Uterus (tissue), 4 donors: ENCODE measurements around the gene CCDC40. TPM values are rescaled to one million over a fixed set of nuclear protein-coding genes. Genes with fewer than 3 reads are reported as not detected.

ENCODE experiments used
- DNase-seq, 2 donors: peaks; one replicate each; pipeline ENCODE4 v3.0.0-alpha.2; 2019 to 2020
- H3K27ac ChIP-seq, 2 donors: fragments of 200-600 bp; sonication (generic); 1 replicate in 1 of 2; 2 replicates in 1 of 2; pipeline ENCODE4 v1.5.1; 2016 to 2018
- H3K27me3 ChIP-seq, 2 donors: fragments of 200-600 bp; sonication (generic); one replicate each; pipeline ENCODE4 v1.5.1; 2018 to 2019; ENCODE audit warnings: control low read depth in 1 of 2
- H3K36me3 ChIP-seq, 2 donors: fragments of 200-600 bp; sonication (generic); one replicate each; pipeline ENCODE4 v1.5.1; 2019; ENCODE audit warnings: control low read depth in 1 of 2
- H3K4me1 ChIP-seq, 2 donors: fragments of 200-600 bp; sonication (generic); one replicate each; pipeline ENCODE4 v1.5.1; 2018 to 2019; ENCODE audit warnings: control low read depth in 1 of 2
- H3K4me3 ChIP-seq, 2 donors: fragments of 200-600 bp; sonication (generic); 1 replicate in 1 of 2; 2 replicates in 1 of 2; pipeline ENCODE4 v1.5.1; 2018 to 2019; ENCODE audit warnings: mild to moderate bottlenecking in 1 of 2
- H3K9me3 ChIP-seq, 2 donors: fragments of 200-600 bp; sonication (generic); one replicate each; pipeline ENCODE4 v1.5.1; 2019; ENCODE audit warnings: control low read depth in 1 of 2
- CTCF ChIP-seq, 4 experiments: fragments of 200-600 bp in 2 of 4; fragments of 450-650 bp in 2 of 4; sonication (generic) in 2 of 4; IDR thresholded peaks; one replicate each; pipeline ENCODE4 v1.5.1; 2016 to 2019; ENCODE audit warnings: antibody characterized with exemption in 4 of 4, mild to moderate bottlenecking in 2 of 4, moderate library complexity in 1 of 4
- POLR2A ChIP-seq, 2 donors: fragments of 450-650 bp; IDR thresholded peaks; one replicate each; pipeline ENCODE4 v1.6.1; 2016; ENCODE audit warnings: antibody characterized with exemption in 2 of 2, mild to moderate bottlenecking in 1 of 2, moderate library complexity in 1 of 2
- intact Hi-C: fragments of 100-400 bp; cut with DNase I; formaldehyde crosslinking; loops from one replicate; pipeline ENCODE4 v1.15.1; 2023; ENCODE audit warnings: low total_unique reads
- microRNA counts, 2 donors: library from miRNA; unstranded; fragments of <30 nt; microRNA quantifications; one replicate each; lab custom pipeline; 2016 to 2017
- microRNA-seq: library from miRNA; unstranded; fragments of <30 nt; microRNA quantifications from one replicate; pipeline ENCODE4, GENCODE V29; 2016; ENCODE audit warnings: borderline microRNAs expressed, borderline replicate concordance
- small RNA-seq: library from RNA; depleted of rRNA; stranded (forward); fragments of <200 nt; gene quantifications from one replicate; pipeline ENCODE3, GENCODE V24; 2016
- total RNA-seq, 4 donors: library from RNA; depleted of rRNA in 3 of 4; stranded (reverse); fragments of >200 nt in 3 of 4; gene quantifications; one replicate each; pipeline versions ENCODE4 v1.1.0 to v1.2.4, GENCODE V29; 2014 to 2023
- donor health status: DM: yes; HTN: yes; CAD: no.

CCDC40 gene
- total RNA-seq, 4 donors from 2014 or later: 0.88 to 16.6 (median 4.8) TPM

GRCh38 chr17:80146121-80147034, 109.9 kb downstream of the CCDC40 start:
- TF ChIP-seq CTCF (IDR thresholded peaks at IDR 0.05): no peak
- no peak for TF ChIP-seq POLR2A (IDR thresholded peaks at IDR 0.05)
- DNase-seq: peak in 1 of 2 donors; percentile 32
- no peaks in the 10 kb centered on the region for H3K9me3 ChIP-seq
- no peaks in the 10 kb centered on the region for H3K36me3 ChIP-seq
- intact Hi-C loops: no loop called here
- H3K4me1 ChIP-seq: no peaks in the 10 kb centered on the region
- H3K4me3 ChIP-seq: peak overlapping the region; percentile 83 to 94
- H3K27ac ChIP-seq: peak overlapping the region; percentile 93 to 96
- H3K27me3 ChIP-seq: no peaks in the 10 kb centered on the region

DNA sequence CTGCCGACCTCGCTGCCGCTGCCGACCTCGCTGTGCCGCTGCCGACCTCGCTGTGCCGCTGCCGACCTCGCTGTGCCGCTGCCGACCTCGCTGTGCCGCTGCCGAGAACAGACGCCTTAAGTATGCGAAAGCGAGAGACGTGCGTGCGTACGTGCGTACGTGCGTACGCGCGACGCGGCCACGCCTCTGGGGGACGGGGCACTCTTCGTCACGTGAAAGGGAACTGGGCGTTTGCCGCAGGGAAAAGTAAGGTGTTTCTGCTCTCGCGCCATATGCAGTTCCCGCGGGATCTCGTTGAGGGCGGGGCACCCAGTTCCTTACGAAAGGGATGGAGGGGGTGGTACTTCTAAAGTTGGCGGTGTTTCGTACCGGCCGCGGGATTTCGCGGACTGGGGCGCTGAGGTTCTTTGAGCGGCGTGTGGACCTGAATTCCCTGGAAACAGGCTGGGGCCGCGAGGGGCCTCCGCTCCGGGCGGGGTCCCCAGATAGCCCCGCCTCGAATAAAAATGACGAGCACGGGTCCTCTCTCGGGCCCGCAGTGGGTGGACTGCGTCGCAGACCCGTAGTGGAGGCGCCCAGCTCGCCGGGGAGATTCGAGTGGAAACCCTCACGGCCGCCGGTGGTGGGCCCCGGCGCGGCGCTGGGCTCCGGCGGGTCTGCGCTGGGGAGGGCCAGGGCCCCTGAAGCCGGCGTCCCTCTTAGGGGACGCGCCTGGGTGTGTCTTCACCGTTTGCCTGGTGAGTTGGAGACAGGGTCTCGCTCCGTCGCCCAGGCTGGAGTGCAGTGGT, 110.8 kb downstream of the CCDC40 start, which contains the start of gene EIF4A3:
Gene EIF4A3 (minus strand): TSS at position 94 of the 788 bp plus-strand sequence. CDS start 167 bp downstream, outside the sequence.
- Histone ChIP-seq H3K9me3 (no peaks in the 10 kb centered on the region), H3K36me3 (no peaks in the 10 kb centered on the region), H3K27me3 (no peaks in the 10 kb centered on the region), H3K27ac (peak within 1 kb of the TSS; percentile 93 to 96), H3K4me1 (no peaks in the 10 kb centered on the region), H3K4me3 (peak within 1 kb of the TSS; percentile 83 to 94)
- DNase-seq: peak; percentile 99
- intact Hi-C loops: no loop called here
- TF ChIP-seq CTCF (IDR thresholded peaks at IDR 0.05) (peak in 3 of 4 experiments; percentile 10 to 31 (median 15)), POLR2A (IDR thresholded peaks at IDR 0.05) (peak; percentile 93)

MicroRNAs encoded within 50 kb of the gene (microRNA counts, 767-probe panel; counts per million panel counts)
- microRNA hsa-miR-1268b (lab: Ali Mortazavi, UCI): 0 counts per million in 2 donors

Small RNA genes within 50 kb of the gene (microRNA-seq; reads per million reads assigned to microRNA genes)
- not detected for gene MIR1268B

Small RNA genes within 50 kb of the gene (small RNA-seq; reads per million reads assigned to genes)
- gene AC087741.2 (not detected), gene MIR1268B (not detected)

Other genes with a start within 250 kb of the CCDC40 start
- gene CBX8, start 239.6 kb upstream of the CCDC40 start, total RNA-seq: 10 to 100 TPM in 1 of 4 donors, 1 to 10 TPM in 2, not detected in 1; 1.8 to 10.7 (median 2.6) TPM
- gene CBX4, start 197.2 kb upstream of the CCDC40 start, total RNA-seq: 1 to 10 TPM in 2 of 4 donors, under 1 TPM in 2; 0.26 to 8.4 (median 3.5) TPM
- 10 to 100 TPM in 2 of 4 donors, 1 to 10 TPM in 2; 3.8 to 58.2 (median 18.3) TPM for gene TBC1D16, start 770 bp upstream of the CCDC40 start, total RNA-seq
- 10 to 100 TPM; 23.1 to 48.3 (median 35.6) TPM for gene GAA, start 64.9 kb downstream of the CCDC40 start, total RNA-seq
- gene EIF4A3, start 110.5 kb downstream of the CCDC40 start, total RNA-seq: 100 to 1,000 TPM in 1 of 4 donors, 10 to 100 TPM in 3; 29.7 to 500 (median 79.1) TPM
- gene CARD14, start 133.4 kb downstream of the CCDC40 start, total RNA-seq: 1 to 10 TPM in 1 of 4 donors, under 1 TPM in 1, not detected in 2; 0.43 to 1.4 TPM
- gene SGSH, start 183.7 kb downstream of the CCDC40 start, total RNA-seq: 10 to 100 TPM; 14.4 to 39.7 (median 38.4) TPM
- gene SLC26A11, start 183.8 kb downstream of the CCDC40 start, total RNA-seq: 10 to 100 TPM in 3 of 4 donors, 1 to 10 TPM in 1; 10.0 to 38.7 (median 16.0) TPM
- gene RNF213, start 224.2 kb downstream of the CCDC40 start, total RNA-seq: 100 to 1,000 TPM in 3 of 4 donors, 10 to 100 TPM in 1; 90.5 to 186 (median 142) TPM